HG02852 (cell line): ENCODE data around the gene ADAMTS1.

ENCODE experiments used
- ATAC-seq: cut with Tn5 transposase; IDR thresholded peaks from one replicate; pipeline ENCODE4 v1.9.1; 2021; ENCODE audit warnings: mild to moderate bottlenecking, moderate library complexity; ENCODE audit not compliant: unreplicated experiment

The ADAMTS1 gene

GRCh38 chr21:26846036-26846931, 1.1 kb upstream of the ADAMTS1 start:
- ATAC-seq: no peak

GRCh38 chr21:26845759-26846035, 488 bp upstream of the ADAMTS1 start:
- no peak for ATAC-seq

- no peak for ATAC-seq
Observed at GRCh38 chr21:26844258-26845065, 747 bp downstream of the ADAMTS1 start.

- no peak for ATAC-seq
Observed at GRCh38 chr21:26843933-26844257, 1.3 kb downstream of the ADAMTS1 start.

- ATAC-seq: no peak
Observed at GRCh38 chr21:26842974-26843932, 2.0 kb downstream of the ADAMTS1 start.

GRCh38 chr21:26842300-26842699, 2.9 kb downstream of the ADAMTS1 start:
- no peak for ATAC-seq

GRCh38 chr21:26840912-26841311, 4.3 kb downstream of the ADAMTS1 start:
- no peak for ATAC-seq

- no peak for ATAC-seq
Observed at GRCh38 chr21:26840201-26840600, 5.0 kb downstream of the ADAMTS1 start.

DNA sequence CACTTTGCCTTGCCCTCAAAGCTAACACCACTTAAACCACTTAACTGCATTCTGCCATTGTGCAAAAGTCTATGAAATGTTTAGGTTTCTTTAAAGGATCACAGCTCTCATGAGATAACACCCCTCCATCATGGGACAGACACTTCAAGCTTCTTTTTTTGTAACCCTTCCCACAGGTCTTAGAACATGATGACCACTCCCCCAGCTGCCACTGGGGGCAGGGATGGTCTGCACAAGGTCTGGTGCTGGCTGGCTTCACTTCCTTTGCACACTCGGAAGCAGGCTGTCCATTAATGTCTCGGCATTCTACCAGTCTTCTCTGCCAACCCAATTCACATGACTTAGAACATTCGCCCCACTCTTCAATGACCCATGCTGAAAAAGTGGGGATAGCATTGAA, 7.7 kb downstream of the ADAMTS1 start:
- no peak for ATAC-seq

- ATAC-seq: no peak
Observed at GRCh38 chr21:26836528-26836927, 8.7 kb downstream of the ADAMTS1 start.

- no peak for ATAC-seq
Observed at GRCh38 chr21:26835714-26836265, 9.4 kb downstream of the ADAMTS1 start.

DNA sequence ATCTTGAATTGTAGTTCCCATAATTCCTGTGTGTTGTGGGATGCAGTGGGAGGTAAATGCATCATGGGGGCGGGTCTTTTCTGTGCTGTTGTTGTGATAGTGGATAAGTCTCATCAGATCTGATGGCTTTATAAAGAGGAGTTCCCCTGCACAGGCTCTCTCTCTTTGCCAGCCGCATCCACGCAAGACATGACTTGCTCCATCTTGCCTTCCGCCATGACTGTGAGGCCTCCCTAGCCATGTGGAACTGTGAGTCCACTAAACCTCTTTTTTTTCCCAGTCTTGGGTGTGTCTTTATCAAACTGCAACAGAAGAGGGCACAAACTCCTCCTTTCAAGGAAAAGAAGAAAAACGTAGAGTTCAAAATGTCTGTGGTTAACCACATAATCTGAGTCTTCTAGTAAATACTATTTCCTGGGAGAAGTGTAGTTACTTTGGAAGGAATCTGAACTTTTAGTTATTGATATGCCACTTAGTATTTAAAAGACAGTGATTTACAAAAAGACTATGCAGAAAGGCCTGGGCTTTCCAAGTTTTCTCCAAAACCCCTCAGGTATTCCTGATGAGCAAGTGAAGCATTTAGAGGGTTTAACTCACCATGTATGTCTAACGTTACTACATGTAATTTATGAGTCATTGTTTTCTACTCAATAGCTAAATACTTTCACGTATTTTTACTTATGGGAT, 10.0 kb downstream of the ADAMTS1 start:
- ATAC-seq: no peak

- ATAC-seq: no peak
Observed at GRCh38 chr21:26834181-26834905, 10.9 kb downstream of the ADAMTS1 start.

GRCh38 chr21:26833460-26833939, 11.7 kb downstream of the ADAMTS1 start:
- no peak for ATAC-seq

DNA sequence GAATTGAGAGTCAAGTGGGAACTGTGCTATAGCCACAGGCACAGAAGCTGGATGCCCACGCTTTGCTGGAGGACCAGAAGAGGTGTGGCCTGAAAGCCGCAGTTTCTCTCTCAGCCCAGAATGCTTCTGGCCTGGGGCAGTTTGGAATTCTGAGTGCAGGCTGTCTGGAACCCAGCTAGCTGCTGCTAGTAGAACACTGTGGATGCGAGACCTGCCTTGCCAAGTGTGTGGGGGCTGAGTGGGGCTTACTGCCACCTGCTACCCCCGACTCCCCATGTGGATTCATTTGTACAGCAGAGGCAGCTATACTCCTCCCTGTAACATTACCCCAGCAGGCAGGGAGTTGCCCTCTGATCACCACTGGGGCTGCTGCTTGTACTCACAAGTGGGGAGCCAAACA, 12.2 kb downstream of the ADAMTS1 start:
- no peak for ATAC-seq

- no peak for ATAC-seq
Observed at GRCh38 chr21:26832546-26832945, 12.7 kb downstream of the ADAMTS1 start.

GRCh38 chr21:26826801-26827200, 18.4 kb downstream of the ADAMTS1 start:
- no peak for ATAC-seq

GRCh38 chr21:26820509-26820908, 24.7 kb downstream of the ADAMTS1 start:
- ATAC-seq: no peak

- ATAC-seq: no peak
Observed at GRCh38 chr21:26819740-26820324, 25.4 kb downstream of the ADAMTS1 start.
